Jurkat, Clone E6-1 (cell line): ENCODE results near the gene PPAN. TPM values are rescaled to one million over a fixed set of nuclear protein-coding genes. Genes with fewer than 3 reads are reported as not detected.
A peak's percentile ranks its signal among the peaks of the same experiment; 100 is the strongest.

Experiments
- DNase-seq: peaks from one replicate; pipeline ENCODE4 v3.0.0-alpha.2; 2011; ENCODE audit warnings: low read depth, low spot score
- H3K4me3 ChIP-seq: 2 replicates; pipeline ENCODE4 v1.5.1; 2011; ENCODE audit warnings: mild to moderate bottlenecking, low read length, control low read depth, moderate library complexity
- polyA plus RNA-seq: library from polyadenylated mRNA; unstranded; fragments of >200 nt; gene quantifications from one replicate; pipeline ENCODE4 v1.2.1, GENCODE V29; 2012; ENCODE audit warnings: missing spikeins; ENCODE audit not compliant: insufficient read length, insufficient read depth

PPAN gene
- polyA plus RNA-seq: 118 TPM

- peak; percentile 97 for DNase-seq
- H3K4me3 ChIP-seq: peak within 1 kb of the TSS; percentile 97
Observed at GRCh38 chr19:10106100-10106936, at the start of gene PPAN. Gene PPAN, plus strand, starts transcription at chr19:10106362. Its CDS starts 33 bp downstream, at chr19:10106395.

- DNase-seq: no peak
- no peak overlapping the region for H3K4me3 ChIP-seq
Observed at GRCh38 chr19:10061717-10062310, 44.3 kb upstream of the PPAN start.

DNA sequence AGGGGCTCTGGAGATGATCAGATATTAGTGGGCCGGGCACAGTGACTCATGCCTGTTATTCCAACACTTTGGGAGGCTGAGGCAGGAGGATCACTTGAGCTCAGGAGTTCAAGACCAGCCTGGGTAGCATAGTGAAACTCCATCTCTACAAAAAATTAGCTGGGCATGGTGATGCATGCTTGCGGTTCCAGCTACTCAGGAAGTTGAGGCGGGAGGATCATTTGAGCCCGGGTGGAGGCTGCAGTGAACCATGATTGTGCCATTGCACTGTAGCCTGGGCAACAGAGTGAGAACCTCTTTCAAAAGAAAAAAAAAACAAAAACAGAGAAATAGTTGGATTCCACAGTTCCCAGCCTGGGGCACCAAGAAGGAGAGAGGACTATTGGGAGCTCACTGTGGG, 38.0 kb upstream of the PPAN start:
- peak; percentile 28 for DNase-seq
- no peak overlapping the region for H3K4me3 ChIP-seq

DNA sequence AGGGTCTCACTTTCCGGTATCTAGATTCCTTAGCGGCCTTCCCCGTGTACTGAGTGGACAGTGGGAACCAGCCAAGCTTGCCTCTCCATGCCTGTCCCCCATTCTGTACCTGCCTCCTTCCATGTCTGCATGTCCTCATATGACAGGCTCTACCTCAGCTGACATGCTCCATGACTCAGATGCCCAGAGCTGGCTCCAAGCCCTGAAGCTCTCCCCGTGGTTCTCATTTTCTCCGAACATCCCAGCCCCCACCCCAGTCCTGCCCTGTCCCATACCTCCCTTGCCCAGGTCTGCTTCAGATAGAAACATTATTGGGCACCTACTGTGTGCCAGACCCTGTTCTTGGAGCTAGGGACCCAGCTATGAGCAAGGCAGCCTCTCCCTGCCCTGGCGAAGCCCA, 37.1 kb upstream of the PPAN start:
- H3K4me3 ChIP-seq: no peak overlapping the region
- DNase-seq: no peak

GRCh38 chr19:10070730-10071446, 35.3 kb upstream of the PPAN start:
- H3K4me3 ChIP-seq: no peak overlapping the region
- no peak for DNase-seq

DNA sequence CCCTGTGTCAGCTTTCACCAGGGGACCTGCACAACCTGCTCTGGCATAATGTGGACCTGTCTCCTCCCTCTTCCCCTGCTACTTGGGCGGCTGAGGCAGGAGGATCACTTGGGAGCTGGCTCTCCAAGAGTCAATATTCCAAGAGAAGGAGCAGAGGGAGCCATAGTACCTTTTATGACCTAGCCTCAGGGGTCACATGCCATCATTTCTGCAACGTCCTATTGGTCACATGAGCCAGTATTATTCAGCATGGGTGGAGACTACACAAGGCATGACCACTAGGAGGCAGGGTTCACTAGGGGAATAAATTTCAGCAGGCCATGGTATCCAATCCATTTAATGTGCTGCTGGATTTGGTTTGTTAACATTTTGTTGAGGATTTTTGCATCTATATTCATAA, 32.0 kb upstream of the PPAN start:
- H3K4me3 ChIP-seq: no peak overlapping the region
- DNase-seq: peak; percentile 82

DNA sequence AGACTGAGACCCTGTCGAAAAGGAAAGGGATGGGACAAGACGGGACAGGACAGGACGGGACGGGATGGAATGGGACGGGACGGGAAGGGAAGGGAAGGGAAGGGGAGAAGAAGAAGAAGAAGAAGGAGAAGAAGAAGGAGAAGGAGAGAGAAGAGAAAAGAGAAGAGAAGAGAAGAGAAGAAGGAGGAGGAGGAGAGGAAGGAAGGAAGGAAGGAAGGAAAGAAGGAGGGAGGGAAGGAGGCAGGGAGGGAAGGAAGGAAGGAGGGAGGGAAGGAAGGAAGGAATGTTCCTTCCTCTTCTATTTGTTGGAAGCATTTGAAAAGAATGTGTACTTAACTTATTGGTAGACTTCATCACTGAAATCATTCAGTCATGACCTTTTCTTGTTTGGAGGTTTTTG, 29.6 kb upstream of the PPAN start:
- DNase-seq: no peak
- no peak overlapping the region for H3K4me3 ChIP-seq

GRCh38 chr19:10078329-10078728, 27.8 kb upstream of the PPAN start:
- H3K4me3 ChIP-seq: no peak overlapping the region
- no peak for DNase-seq

GRCh38 chr19:10079031-10079453, 27.1 kb upstream of the PPAN start:
- no peak for DNase-seq
- H3K4me3 ChIP-seq: no peak overlapping the region

- H3K4me3 ChIP-seq: no peak overlapping the region
- no peak for DNase-seq
Observed at GRCh38 chr19:10083911-10084310, 22.3 kb upstream of the PPAN start.

DNA sequence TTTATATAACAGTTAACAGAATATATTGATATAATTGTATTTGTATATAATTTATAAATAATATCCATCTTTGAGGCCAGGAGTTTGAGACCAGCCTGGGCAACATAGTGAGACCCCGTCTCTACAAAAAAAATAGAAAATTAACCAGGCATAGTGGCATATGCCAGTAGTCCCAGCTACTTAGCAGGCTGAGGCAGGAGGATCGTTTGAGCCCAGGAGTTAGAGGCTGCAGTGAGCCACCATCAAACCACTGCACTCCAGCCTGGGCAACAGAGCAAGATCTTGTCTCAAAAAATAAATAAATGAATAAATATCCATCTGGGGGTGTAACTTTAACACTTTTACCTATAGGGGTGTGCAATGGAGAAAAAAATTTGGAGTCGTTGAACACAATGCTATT, 21.4 kb upstream of the PPAN start:
- H3K4me3 ChIP-seq: no peak overlapping the region
- no peak for DNase-seq

DNA sequence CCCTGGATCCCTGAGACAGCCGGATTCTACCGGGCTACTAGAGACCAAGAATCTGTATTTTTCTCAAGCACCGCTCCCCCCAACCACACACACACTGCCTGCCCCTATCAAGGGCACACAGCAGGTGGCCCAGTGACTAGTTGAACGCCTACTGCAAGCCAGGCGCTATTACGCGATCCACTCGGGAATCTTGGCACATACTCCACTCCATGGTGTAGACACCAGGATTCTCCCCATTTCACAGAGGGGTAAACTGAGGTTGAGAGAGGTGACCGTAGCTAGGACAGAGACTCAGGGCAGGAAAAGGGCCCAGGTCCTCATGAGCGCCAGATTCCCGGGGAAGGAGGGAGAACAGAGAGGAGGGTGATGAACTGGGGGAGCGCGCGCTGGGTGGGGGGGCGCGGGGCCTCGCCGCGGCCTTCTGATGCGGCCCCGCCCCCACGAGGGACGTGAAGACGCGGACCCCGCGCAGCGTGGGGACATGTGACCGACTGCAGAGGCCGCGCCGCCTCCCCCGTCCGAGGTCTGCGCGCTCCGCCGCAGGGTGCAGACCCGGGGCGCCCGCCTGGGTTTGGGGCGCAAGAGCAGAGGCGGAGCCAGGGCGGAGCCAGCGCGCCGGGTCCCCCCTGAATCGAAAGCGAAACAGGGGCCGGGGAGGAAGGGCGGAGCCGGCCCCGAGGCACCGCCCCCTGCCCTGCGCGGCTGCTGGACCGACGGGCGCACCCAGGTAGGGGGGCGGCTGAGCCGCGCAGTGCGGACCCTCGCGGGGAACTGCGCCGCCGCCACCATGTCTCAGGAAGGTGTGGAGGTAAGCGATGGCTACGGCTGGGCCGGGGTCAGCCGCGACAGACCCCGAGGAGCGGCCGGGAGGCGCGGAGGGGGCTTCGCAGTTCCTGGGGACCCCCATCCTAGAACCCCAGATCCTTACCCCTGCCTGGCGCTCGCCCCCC, 20.2 kb upstream of the PPAN start, which contains the start of gene SHFL:
TSS of gene SHFL (plus strand) at position 677 of the 950 bp plus-strand sequence. CDS start at position 788, 111 bp downstream.
- DNase-seq: peak; percentile 52
- peak within 1 kb of the TSS; percentile 89 for H3K4me3 ChIP-seq

GRCh38 chr19:10086591-10087192, 19.5 kb upstream of the PPAN start:
- no peak for DNase-seq

DNA sequence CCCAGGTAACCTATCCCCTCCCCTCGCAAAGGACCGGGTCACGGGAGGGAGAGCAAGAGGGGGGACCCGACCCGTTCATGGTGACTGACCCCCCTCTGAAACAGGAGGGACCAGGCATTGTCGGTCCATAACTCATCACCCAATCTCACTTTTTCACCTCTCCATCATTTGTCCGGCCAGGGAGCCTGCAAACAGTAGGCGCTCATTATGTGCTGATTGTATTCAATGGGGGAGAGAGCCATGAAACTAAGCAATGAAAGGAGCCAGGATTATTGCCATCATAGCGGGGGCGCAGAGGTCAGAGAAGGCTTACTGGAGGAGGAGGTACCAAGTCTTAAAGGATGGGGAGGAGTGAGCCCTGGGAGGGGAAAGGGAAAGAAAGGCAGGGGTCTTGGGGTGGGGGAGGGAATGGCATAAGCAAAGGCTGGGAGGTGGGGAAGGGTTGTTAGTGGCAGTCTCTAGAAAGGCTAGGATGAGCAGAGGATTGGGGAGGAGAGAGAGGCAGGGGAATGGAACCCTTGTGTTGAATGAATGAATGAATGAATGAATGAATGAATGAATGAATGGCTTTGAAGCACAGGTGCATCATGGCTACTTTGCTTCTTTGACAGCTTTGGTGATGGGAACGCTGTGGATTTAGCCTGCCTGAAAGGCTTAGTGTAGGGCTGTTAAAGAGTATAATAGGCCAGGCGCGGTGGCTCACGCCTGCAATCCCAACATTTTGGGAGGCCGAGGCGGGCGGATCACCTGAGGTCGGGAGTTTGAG, 18.7 kb upstream of the PPAN start:
- H3K4me3 ChIP-seq: peak overlapping the region; percentile 89
- DNase-seq: no peak

More at GRCh38 chr19:10086591-10087192, 19.5 kb upstream of the PPAN start:
- H3K4me3 ChIP-seq: peak overlapping the region; percentile 89

- H3K4me3 ChIP-seq: no peak overlapping the region
- no peak for DNase-seq
Observed at GRCh38 chr19:10088949-10089554, 17.1 kb upstream of the PPAN start.

DNA sequence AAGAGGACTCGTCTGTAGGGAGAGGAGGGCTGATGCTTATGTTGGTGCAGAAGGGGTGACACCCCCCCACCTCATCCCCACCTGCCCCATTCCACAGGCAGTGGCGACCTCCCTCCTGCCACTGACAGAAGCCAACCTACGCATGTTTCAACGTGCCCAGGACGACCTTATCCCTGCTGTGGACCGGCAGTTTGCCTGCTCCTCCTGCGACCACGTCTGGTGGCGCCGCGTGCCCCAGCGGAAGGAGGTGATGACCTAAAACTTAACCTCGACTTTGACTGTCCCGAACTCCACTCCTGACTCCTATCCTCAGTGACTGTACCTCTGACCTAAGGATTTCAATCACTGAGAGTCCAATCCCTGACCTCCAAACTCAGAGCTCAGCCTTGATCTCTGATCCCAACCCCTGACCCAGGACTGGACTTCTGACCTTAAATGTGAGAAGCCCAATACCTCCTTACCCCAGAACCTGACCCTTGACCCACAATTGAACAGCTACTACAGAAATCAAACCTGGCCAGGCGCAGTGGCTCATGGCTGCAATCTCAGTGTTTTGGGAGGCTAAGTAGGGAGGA, 16.3 kb upstream of the PPAN start:
- H3K4me3 ChIP-seq: no peak overlapping the region
- no peak for DNase-seq

DNA sequence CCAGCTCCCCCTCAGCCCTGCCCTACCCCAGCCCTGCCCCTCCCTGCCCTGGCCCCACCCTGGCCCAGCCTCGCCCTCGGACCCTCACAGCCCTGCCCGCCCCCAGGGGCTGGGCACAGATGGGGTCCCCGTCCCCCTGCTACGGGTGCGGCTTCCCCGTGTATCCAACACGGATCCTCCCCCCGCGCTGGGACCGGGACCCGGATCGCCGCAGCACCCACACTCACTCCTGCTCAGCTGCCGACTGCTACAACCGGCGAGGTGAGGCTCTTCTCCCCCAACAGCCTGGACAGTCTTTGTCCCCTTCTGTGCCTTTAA, 14.8 kb upstream of the PPAN start:
- no peak overlapping the region for H3K4me3 ChIP-seq
- DNase-seq: no peak
